Breast epithelium (tissue), 4 donors: Measurements from ENCODE around the gene SLC12A7. TPM values are rescaled to one million over a fixed set of nuclear protein-coding genes. Genes with fewer than 3 reads are reported as not detected.

Experiments
- DNase-seq, 2 donors: peaks; one replicate each; pipeline ENCODE4 v3.0.0-alpha.2; 2019; ENCODE audit warnings: low spot score in 2 of 2
- H3K27ac ChIP-seq, 2 donors: fragments of 200-600 bp; sonication (generic) in 1 of 2; one replicate each; pipeline ENCODE4 v1.5.1; 2016 to 2019; ENCODE audit warnings: mild to moderate bottlenecking in 1 of 2
- H3K27me3 ChIP-seq, 2 donors: fragments of 200-600 bp; sonication (generic) in 1 of 2; one replicate each; pipeline versions ENCODE4 v1.5.1 to v1.6.0; 2017 to 2019; ENCODE audit warnings: control low read depth in 1 of 2, mild to moderate bottlenecking in 1 of 2
- H3K36me3 ChIP-seq: fragments of 200-600 bp; one replicate; pipeline ENCODE4 v1.5.1; 2019
- H3K4me1 ChIP-seq, 2 donors: fragments of 200-600 bp; sonication (generic); one replicate each; pipeline ENCODE4 v1.5.1; 2016 to 2019; ENCODE audit warnings: control low read depth in 1 of 2
- H3K4me3 ChIP-seq, 3 donors: fragments of 200-600 bp; sonication (generic); 1 replicate in 2 of 3; 2 replicates in 1 of 3; pipeline ENCODE4 v1.5.1; 2016 to 2019; ENCODE audit warnings: mild to moderate bottlenecking in 3 of 3, moderate library complexity in 2 of 3
- H3K9me3 ChIP-seq, 2 donors: fragments of 200-600 bp; sonication (generic) in 1 of 2; one replicate each; pipeline ENCODE4 v1.5.1; 2016 to 2019; ENCODE audit warnings: control low read depth in 1 of 2
- CTCF ChIP-seq, 3 donors: fragments of 450-650 bp; IDR thresholded peaks; one replicate each; pipeline ENCODE4 v1.5.1; 2016 to 2017; ENCODE audit warnings: antibody characterized with exemption in 3 of 3, mild to moderate bottlenecking in 3 of 3, moderate library complexity in 3 of 3
- POLR2A ChIP-seq: fragments of 450-650 bp; IDR thresholded peaks from one replicate; pipeline ENCODE4 v1.6.1; 2016; ENCODE audit warnings: antibody characterized with exemption, mild to moderate bottlenecking, moderate library complexity
- POLR2AphosphoS5 ChIP-seq, 3 donors: sonication (generic); formaldehyde crosslinking; IDR thresholded peaks; one replicate each; pipeline ENCODE4 v1.6.1; 2017; ENCODE audit warnings: antibody characterized with exemption in 3 of 3
- intact Hi-C: fragments of 100-400 bp; cut with DNase I; formaldehyde crosslinking; loops from one replicate; pipeline ENCODE4 v1.15.1; 2023; ENCODE audit warnings: low total_unique reads
- total RNA-seq, 3 donors: library from RNA; depleted of rRNA; stranded (reverse); fragments of >200 nt; gene quantifications; one replicate each; pipeline ENCODE4 v1.1.0, GENCODE V29; 2016

The SLC12A7 gene
- total RNA-seq, 3 donors from 2014 or later: 21.4 to 31.5 (median 25.0) TPM

- Histone ChIP-seq H3K4me1 (peaks cover 2 to 11% of the 10 kb centered on the region in 2 donors), H3K4me3 (no peak overlapping the region), H3K27me3 (peaks cover 0 to 13% of the 10 kb centered on the region in 2 donors), H3K36me3 (no peaks in the 10 kb centered on the region), H3K9me3 (no peaks in the 10 kb centered on the region), H3K27ac (no peak overlapping the region)
- TF ChIP-seq CTCF (IDR thresholded peaks at IDR 0.05): no peak
- TF ChIP-seq POLR2AphosphoS5 (IDR thresholded peaks at IDR 0.05): no peak
- TF ChIP-seq POLR2A: no peak
- no peak for DNase-seq
- intact Hi-C loops: no loop called here
Measured at GRCh38 chr5:1013238-1013947, 98.5 kb downstream of the SLC12A7 start.

DNA sequence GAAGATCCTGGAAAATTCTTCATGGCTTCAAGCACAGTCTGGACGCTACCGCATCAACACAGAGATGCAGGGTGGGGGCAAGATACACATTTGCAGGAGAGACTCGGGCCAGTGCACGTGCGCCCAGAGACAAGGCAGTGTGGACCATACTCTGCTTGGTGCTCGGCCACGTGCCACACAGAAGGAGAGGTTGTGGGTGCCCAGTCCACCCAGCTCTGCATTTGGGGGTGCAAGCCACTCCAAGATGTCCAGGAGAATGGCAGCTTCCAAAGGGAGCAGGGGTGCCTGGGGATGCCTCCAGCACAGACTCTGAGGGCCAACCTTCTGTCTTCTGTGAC lies 99.0 kb downstream of the SLC12A7 start:
- no peak overlapping the region for H3K27ac ChIP-seq
- H3K27me3 ChIP-seq: peaks cover 0 to 13% of the 10 kb centered on the region in 2 donors
- intact Hi-C loops: no loop called here
- TF ChIP-seq POLR2AphosphoS5 (IDR thresholded peaks at IDR 0.05) (no peak), POLR2A (no peak), CTCF (IDR thresholded peaks at IDR 0.05) (no peak)
- no peaks in the 10 kb centered on the region for H3K9me3 ChIP-seq
- peaks cover 5 to 11% of the 10 kb centered on the region in 2 donors for H3K4me1 ChIP-seq
- no peak for DNase-seq
- no peak overlapping the region for H3K4me3 ChIP-seq
- no peaks in the 10 kb centered on the region for H3K36me3 ChIP-seq

- no peak for DNase-seq
- intact Hi-C loops: no loop called here
- no peaks in the 10 kb centered on the region for H3K36me3 ChIP-seq
- H3K27ac ChIP-seq: no peak overlapping the region
- no peak overlapping the region for H3K4me3 ChIP-seq
- H3K27me3 ChIP-seq: peaks cover 0 to 13% of the 10 kb centered on the region in 2 donors
- peaks cover 5 to 11% of the 10 kb centered on the region in 2 donors for H3K4me1 ChIP-seq
- TF ChIP-seq CTCF (IDR thresholded peaks at IDR 0.05): no peak
- no peak for TF ChIP-seq POLR2A
- no peaks in the 10 kb centered on the region for H3K9me3 ChIP-seq
Measured at GRCh38 chr5:1012313-1012841, 99.5 kb downstream of the SLC12A7 start.

DNA sequence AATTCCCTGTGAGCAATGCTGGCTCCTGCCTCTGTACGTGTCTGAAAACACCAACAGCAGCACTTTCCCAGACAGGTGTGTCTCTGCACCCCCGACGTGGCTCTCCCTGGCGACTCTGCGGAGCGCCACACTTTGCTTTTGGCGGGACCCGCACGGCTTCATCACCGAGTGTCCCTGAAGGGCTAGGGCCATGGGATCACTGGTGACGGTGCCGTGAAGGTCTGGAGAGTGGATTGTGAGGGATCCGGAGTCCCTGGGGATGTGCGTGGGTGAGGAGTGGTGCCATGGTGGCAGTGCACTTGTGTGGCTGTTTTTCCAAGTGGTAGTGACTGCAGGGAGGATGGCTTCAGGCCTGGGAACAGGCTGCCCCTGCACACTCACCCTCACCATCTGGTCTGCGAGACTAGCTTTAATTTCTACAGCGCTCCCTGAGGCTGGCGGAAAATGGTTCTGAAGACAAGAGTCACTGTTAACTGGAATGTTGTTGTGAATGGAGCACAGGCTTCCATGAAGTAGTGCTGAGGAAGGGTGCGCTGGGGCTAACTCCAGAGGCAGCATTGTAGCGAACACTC lies 100.0 kb downstream of the SLC12A7 start:
- intact Hi-C loops: no loop called here
- peaks cover 0 to 13% of the 10 kb centered on the region in 2 donors for H3K27me3 ChIP-seq
- no peak overlapping the region for H3K27ac ChIP-seq
- no peaks in the 10 kb centered on the region for H3K36me3 ChIP-seq
- no peaks in the 10 kb centered on the region for H3K9me3 ChIP-seq
- TF ChIP-seq CTCF (IDR thresholded peaks at IDR 0.05) (no peak), POLR2A (no peak), POLR2AphosphoS5 (IDR thresholded peaks at IDR 0.05) (no peak)
- H3K4me3 ChIP-seq: no peak overlapping the region
- DNase-seq: no peak
- H3K4me1 ChIP-seq: peaks cover 5 to 11% of the 10 kb centered on the region in 2 donors

- TF ChIP-seq POLR2AphosphoS5 (IDR thresholded peaks at IDR 0.05) (no peak), CTCF (IDR thresholded peaks at IDR 0.05) (peak in 1 of 3 donors; percentile 32)
- intact Hi-C loops: no loop called here
- H3K27me3 ChIP-seq: peaks cover 0 to 13% of the 10 kb centered on the region in 2 donors
- no peaks in the 10 kb centered on the region for H3K36me3 ChIP-seq
- peak in 1 of 2 donors; percentile 54 for DNase-seq
- no peak overlapping the region for H3K27ac ChIP-seq
- peaks cover 5 to 11% of the 10 kb centered on the region in 2 donors for H3K4me1 ChIP-seq
- no peak overlapping the region for H3K4me3 ChIP-seq
- H3K9me3 ChIP-seq: no peaks in the 10 kb centered on the region
Measured at GRCh38 chr5:1011226-1011631, 100.6 kb downstream of the SLC12A7 start.
